ENCODE measurements around the gene ZNF138.

The ZNF138 gene

DNA sequence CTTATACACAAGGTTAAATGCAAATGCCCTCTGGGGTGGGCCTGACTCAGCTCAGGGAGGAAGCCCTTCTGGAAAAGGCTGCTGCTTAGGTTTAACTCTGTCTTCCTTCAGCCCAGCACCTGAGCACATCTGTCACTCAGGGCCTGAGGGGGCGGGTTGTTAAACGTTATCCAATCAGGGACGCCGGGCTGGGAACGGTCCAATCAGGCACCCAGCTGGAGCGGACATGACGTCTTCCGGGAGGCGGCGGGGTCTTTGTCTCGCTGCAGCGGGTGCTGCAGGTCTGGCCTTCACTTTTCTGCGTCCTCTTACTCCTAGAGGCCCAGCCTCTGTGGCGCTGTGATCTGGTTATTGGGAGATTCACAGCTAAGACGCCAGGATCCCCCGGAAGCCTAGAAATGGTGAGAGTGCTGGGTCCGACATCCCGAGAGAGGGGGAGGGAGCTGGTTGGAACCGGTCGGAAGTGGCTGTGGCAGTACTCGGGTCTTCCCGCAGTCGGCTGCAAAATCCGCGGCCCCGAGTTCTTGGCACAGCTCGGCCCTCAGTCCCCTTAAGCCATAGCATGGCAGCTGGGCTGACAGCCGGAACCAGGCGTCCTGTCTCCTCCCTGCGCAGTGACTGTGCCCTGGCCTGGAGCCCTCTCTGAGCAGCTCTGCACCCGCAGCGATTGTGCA, at the start of gene ZNF138:
ZNF138 (plus strand) TSS at position 258 of the 674 bp plus-strand sequence; CDS start at position 399, 141 bp downstream.
- Mint-ChIP-seq H3K27me3 (ENCODE audit: low read depth, poor library complexity) (peaks cover 16% of the 10 kb centered on the region), H3K4me1 (peaks cover 16% of the 10 kb centered on the region), H3K27ac (peak within 1 kb of the TSS; percentile 100), H3K9me3 (peaks cover 37% of the 10 kb centered on the region), H3K4me3 (peak within 1 kb of the TSS; percentile 98), H3K36me3 (ENCODE audit: low read depth) (peaks cover 38% of the 10 kb centered on the region)
- TF ChIP-seq CTCF (IDR thresholded peaks at IDR 0.05), result no peak
- peak; percentile 94 for DNase-seq

- DNase-seq, result no peak
- no peak for TF ChIP-seq CTCF (IDR thresholded peaks at IDR 0.05)
- no peaks in the 10 kb centered on the region for H3K4me1 Mint-ChIP-seq
- H3K4me3 Mint-ChIP-seq, result no peak overlapping the region
- no peaks in the 10 kb centered on the region for H3K36me3 Mint-ChIP-seq (ENCODE audit: low read depth)
- no peak overlapping the region for H3K27ac Mint-ChIP-seq
- H3K27me3 Mint-ChIP-seq (ENCODE audit: low read depth, poor library complexity), result no peaks in the 10 kb centered on the region
- peaks cover 66% of the 10 kb centered on the region for H3K9me3 Mint-ChIP-seq
Measured at GRCh38 chr7:64744680-64745079, 49.5 kb upstream of the ZNF138 start.

- H3K27me3 Mint-ChIP-seq (ENCODE audit: low read depth, poor library complexity), result no peaks in the 10 kb centered on the region
- DNase-seq, result no peak
- TF ChIP-seq CTCF (IDR thresholded peaks at IDR 0.05), result no peak
- H3K4me1 Mint-ChIP-seq, result no peaks in the 10 kb centered on the region
- H3K9me3 Mint-ChIP-seq, result peaks cover 56% of the 10 kb centered on the region
- H3K36me3 Mint-ChIP-seq (ENCODE audit: low read depth), result no peaks in the 10 kb centered on the region
- H3K4me3 Mint-ChIP-seq, result no peak overlapping the region
- H3K27ac Mint-ChIP-seq, result no peak overlapping the region
Measured at GRCh38 chr7:64747802-64748201, 46.4 kb upstream of the ZNF138 start.

GRCh38 chr7:64753032-64753431, 41.2 kb upstream of the ZNF138 start:
- Mint-ChIP-seq H3K9me3 (peaks cover 42% of the 10 kb centered on the region), H3K27ac (no peak overlapping the region), H3K4me3 (no peak overlapping the region), H3K4me1 (no peaks in the 10 kb centered on the region), H3K27me3 (ENCODE audit: low read depth, poor library complexity) (peaks cover 4% of the 10 kb centered on the region), H3K36me3 (ENCODE audit: low read depth) (no peaks in the 10 kb centered on the region)
- TF ChIP-seq CTCF (IDR thresholded peaks at IDR 0.05), result no peak
- no peak for DNase-seq

GRCh38 chr7:64755865-64756264, 38.4 kb upstream of the ZNF138 start:
- DNase-seq, result no peak
- H3K27ac Mint-ChIP-seq, result no peak overlapping the region
- H3K4me1 Mint-ChIP-seq, result no peaks in the 10 kb centered on the region
- no peak overlapping the region for H3K4me3 Mint-ChIP-seq
- peaks cover 39% of the 10 kb centered on the region for H3K9me3 Mint-ChIP-seq
- no peak for TF ChIP-seq CTCF (IDR thresholded peaks at IDR 0.05)
- H3K27me3 Mint-ChIP-seq (ENCODE audit: low read depth, poor library complexity), result peaks cover 4% of the 10 kb centered on the region
- no peaks in the 10 kb centered on the region for H3K36me3 Mint-ChIP-seq (ENCODE audit: low read depth)

GRCh38 chr7:64758151-64758550, 36.1 kb upstream of the ZNF138 start:
- Mint-ChIP-seq H3K27ac (no peak overlapping the region), H3K36me3 (ENCODE audit: low read depth) (no peaks in the 10 kb centered on the region), H3K4me3 (no peak overlapping the region), H3K9me3 (peaks cover 34% of the 10 kb centered on the region), H3K4me1 (no peaks in the 10 kb centered on the region), H3K27me3 (ENCODE audit: low read depth, poor library complexity) (peaks cover 4% of the 10 kb centered on the region)
- DNase-seq, result no peak
- TF ChIP-seq CTCF (IDR thresholded peaks at IDR 0.05), result no peak

All from nephron progenitor cell (in vitro differentiated cells).